Left colon (tissue), 2 donors: ENCODE data around the gene TTC27. TPM values are rescaled to one million over a fixed set of nuclear protein-coding genes. Genes with fewer than 3 reads are reported as not detected.

ENCODE experiments used
- ATAC-seq: fragments of 200-7000 bp; cut with Tn5 transposase; one replicate; pipeline ENCODE4 v1.9.1; 2020; ENCODE audit warnings: mild to moderate bottlenecking, moderate library complexity
- DNase-seq, 2 donors: peaks; one replicate each; pipeline ENCODE4 v3.0.0-alpha.2; 2020
- intact Hi-C, 2 donors: fragments of 100-400 bp; cut with DNase I in 1 of 2; cut with micrococcal nuclease in 1 of 2; formaldehyde crosslinking; loops; one replicate each; pipeline versions ENCODE4 v1.11.2 to v1.14.0; 2022; cut with DNase I, micrococcal nuclease
- total RNA-seq, 2 donors: library from RNA; stranded (reverse); fragmentation: NEBNext Ultra II Directional; extraction: Animal tissue kit (Norgen Biotek cat#: 25700); gene quantifications; one replicate each; pipeline ENCODE4 v1.2.1, GENCODE V29; 2021
- donor health status: DM: no; HTN: no; CAD: no.
- donor health status: DM: yes; HTN: yes; CAD: no.

TTC27 gene
- total RNA-seq, 2 donors from 2014 or later, result 8.9 to 10.7 TPM

DNA sequence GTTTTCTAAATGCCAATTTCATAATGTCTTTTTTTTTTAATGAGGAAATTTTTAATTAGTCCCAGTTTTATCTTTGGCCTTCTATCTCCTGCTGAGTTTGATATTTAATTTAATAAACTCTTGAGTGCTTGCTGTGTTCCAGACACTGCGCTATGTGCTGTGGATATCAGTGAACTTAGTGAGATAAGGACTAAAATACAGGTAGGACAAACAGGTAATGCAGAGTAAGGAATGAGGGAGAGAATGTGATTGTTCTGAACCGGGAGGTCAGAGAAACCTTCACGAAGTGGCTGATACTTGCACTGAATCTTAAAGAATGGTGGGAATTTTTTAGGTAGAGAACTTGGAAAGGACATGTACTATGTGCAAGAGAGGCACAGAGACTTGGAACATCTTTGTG lies 28.2 kb downstream of the TTC27 start:
- intact Hi-C loops, result no loop called here
- DNase-seq (no peak), ATAC-seq (no peak)

DNA sequence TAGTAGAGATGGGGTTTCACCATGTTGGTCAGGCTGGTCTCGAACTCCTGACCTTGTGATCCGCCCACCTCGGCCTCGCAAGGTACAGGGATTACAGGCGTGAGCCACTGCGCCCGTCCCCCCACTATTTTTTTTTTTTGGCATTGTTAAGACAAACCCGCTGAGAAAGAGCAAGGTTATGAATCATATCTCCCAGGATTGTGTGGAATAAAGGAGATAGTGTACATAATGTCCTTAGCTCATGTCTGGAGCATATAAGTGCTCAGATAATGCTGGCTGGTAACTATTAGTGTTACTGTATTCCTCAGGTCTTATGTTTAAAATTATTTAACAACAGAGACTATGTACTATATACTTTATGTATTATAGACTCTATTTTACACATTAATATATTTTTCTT lies 36.0 kb downstream of the TTC27 start:
- intact Hi-C loops, result no loop called here
- DNase-seq, result no peak
- ATAC-seq, result no peak

DNA sequence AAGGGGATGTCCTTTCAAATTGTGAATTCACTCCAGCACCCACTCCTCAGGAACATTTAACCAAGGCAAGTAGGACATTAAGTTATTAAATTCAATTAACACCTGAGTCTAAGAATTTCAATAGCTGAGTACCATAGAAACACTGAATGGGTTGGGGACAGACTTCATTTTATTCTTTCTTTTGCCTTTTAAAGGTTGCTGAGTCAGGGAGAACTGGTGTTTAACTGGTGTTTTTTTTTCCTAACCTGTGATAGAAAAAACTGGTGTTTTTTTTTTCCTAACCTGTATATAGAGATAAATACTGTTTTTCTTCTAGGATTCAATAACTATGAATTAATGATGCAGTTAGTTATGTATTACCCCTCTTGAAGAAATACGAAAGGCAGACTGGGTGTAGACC lies 38.9 kb downstream of the TTC27 start:
- DNase-seq (no peak), ATAC-seq (no peak)
- intact Hi-C loops, result no loop called here

DNA sequence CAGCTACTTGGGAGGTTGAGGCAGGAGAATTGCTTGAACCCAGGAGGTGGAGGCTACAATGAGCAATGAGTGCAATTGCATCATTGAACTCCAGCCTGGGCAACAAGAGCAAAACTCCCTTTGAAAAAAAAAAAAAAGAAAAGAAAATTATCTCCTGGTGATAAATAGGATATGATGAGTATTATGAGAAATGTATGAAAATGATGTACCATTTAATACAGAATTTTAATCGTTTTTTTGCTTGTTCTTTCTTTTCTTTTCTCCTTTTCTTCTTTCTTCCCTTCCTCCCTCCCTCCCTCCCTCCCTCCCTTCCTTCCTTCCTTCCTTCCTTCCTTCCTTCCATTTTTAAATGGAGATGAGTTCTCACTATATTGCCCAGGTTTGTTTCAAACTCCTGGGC lies 40.4 kb downstream of the TTC27 start:
- intact Hi-C loops, result no loop called here
- DNase-seq (no peak), ATAC-seq (no peak)

DNA sequence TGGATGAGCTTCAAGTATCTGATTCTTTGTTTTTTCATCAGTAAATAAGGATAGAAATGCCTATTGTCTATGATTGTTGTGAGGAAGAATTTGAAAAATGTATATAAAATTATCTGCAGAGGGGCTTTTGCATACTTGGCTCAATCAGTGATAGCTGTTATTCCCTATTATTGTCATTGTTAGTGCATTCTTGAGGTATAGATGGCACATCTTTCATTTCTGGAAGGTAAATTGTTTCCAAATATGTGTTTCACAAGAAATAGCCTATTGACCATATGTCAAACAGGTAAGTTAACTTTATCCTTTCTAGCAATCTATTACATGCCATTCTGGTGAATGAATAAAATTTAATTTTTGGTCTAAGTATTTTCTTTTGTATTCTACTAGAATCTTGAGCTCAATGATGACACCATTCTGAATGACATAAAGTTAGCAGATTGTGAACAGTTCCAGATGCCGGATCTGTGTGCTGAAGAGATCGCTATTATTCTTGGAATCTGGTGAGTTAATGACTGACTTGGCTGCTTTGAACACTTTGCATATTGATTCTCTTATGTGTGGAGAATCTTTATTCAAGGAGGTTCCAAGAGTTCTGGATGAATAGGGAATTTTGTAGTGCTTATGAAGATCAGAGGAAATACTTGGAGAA lies 44.2 kb downstream of the TTC27 start:
- DNase-seq (no peak), ATAC-seq (no peak)
- intact Hi-C loops, result no loop called here

DNA sequence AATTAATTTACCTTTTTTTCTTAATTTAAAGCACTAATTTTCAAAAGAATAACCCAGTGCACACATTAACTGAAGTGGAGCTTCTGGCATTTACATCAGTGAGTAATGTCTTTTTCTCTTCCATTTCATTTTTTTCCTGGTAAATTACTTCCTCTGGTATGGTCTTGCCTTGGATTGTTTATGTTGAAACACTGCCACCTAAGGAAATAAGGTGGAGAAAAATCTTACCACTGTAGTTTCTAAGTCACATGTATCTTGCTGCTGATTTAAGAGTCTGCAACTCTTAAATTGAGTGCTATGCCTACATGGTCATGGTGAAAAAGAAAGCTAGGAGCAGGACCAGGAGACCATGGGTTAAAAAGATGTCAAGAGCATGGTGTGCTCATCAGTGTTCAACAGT lies 51.0 kb downstream of the TTC27 start:
- intact Hi-C loops, result no loop called here
- ATAC-seq, result no peak

DNA sequence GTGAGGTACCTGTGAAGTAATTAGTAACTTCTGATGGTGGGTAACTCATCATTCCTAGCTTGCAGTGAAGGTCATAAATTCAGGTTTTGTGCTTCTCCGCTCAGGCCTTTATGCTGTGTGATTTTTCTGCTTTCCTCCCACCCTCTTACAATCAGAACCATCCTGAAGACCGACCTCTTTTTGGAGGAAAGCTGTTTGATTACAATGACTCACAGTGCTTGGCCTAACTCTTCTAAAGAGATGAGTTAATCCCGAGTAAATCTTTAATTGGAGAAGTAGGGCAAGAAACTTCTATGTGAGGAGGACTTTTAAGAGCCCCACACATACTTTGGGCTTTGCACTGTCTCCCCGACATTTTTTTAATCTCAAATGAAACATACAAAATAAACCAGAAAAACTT lies 53.1 kb downstream of the TTC27 start:
- no peak for ATAC-seq
- intact Hi-C loops, result no loop called here

More for the DNA sequence above, 51.0 kb downstream of the TTC27 start:
- DNase-seq, result no peak

DNA sequence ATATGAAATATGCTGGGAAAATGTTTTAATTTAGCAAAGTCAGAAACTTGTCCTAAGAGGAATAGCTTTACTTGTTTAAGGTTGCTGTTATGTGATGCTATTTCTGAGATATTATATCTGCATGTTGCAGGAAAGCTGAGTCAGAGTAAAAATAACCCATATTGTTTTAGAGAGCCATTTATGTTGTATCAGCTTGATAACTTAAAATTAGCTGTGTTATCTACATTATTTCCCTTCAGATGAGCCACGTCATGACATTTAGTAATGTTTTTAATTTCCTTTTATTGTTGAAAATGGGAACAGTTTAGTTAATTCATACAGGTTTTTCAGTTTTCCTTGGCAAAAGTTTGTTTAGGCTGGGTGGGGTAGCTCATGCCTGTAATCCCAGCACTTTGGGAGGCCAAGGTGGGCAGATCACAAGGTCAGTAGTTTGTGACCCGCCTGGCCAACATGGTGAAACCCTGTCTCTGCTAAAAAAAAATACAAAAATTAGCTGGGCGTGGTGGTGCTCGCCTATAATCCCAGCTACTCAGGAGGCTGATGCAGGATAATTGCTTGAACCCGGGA lies 55.8 kb downstream of the TTC27 start:
- ATAC-seq, result no peak
- intact Hi-C loops, result no loop called here
- DNase-seq, result no peak

More for the DNA sequence above, 53.1 kb downstream of the TTC27 start:
- no peak for DNase-seq

DNA sequence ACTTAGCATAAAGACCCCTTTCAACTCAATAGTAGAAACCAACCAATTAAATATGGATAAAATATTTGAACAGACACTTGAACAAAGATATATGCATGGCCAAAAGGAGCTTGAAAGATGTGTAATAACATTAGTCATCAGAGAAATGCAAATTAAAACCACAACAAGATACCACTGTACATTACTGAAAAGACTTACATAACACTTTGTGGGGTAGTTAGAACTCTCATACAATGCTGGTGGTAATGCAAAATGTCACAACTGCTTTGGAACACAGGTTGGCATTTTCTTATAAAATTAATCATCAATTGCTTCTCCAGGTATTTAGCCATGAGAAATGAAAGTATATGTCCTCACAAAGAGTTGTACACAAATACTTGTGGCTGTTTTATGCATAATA lies 60.7 kb downstream of the TTC27 start:
- intact Hi-C loops, result no loop called here
- ATAC-seq (no peak), DNase-seq (no peak)

DNA sequence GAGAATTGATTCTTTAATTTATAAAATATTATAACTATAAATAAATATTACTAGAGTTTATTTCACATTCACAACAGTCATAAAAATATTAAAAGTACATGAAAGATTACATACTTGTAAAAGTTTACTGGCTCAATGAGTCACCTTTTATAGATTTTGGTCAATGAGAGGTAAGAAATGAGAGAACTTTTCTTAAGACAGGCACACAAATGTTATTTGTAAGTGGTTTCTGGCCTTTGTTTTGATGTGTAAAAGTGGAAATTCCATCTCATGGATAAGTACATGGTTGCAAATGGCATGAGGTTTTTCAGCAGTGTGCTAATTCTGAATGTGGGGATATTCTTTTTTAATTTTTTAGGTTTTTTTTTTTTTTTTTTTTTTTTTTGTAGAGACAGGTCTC lies 63.8 kb downstream of the TTC27 start:
- ATAC-seq (no peak), DNase-seq (no peak)
- intact Hi-C loops, result no loop called here

DNA sequence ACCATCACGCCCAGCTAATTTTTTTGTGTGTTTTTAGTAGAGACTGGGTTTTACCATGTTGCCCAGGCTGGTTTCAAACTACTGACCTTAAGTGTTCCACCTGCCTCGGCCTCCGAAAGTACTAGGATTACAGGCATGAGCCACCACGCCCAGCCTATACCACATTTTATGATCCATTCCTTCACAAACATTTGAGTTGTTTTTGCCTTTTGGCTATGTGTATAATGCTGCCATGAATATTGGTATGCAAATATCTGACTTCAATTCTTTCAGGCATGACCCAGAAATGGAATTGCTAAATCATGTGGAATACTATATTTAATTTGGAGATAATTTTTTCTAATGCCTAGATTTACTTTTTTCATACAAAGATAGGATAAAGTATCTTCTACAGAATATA lies 68.6 kb downstream of the TTC27 start:
- intact Hi-C loops, result no loop called here
- no peak for ATAC-seq
- no peak for DNase-seq

DNA sequence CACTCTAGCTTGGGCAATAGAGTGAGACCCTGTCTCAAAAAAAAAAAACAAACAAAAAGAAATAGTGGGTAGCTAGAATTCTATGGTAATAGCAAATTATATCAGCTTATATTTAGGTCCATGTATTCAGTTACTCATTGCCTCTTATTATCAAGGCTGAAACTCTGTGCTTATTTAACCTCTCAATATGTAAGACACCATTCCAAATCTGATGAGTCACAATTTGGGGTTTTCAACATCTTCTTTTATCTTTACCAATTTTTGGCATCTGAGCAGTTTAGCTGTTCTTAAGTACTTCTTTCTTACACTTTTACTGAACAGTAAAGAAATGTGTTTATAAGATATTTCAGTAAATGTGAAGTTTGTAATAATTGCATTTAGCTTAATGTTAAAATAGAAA lies 69.3 kb downstream of the TTC27 start:
- no peak for ATAC-seq
- DNase-seq, result no peak
- intact Hi-C loops, result no loop called here

DNA sequence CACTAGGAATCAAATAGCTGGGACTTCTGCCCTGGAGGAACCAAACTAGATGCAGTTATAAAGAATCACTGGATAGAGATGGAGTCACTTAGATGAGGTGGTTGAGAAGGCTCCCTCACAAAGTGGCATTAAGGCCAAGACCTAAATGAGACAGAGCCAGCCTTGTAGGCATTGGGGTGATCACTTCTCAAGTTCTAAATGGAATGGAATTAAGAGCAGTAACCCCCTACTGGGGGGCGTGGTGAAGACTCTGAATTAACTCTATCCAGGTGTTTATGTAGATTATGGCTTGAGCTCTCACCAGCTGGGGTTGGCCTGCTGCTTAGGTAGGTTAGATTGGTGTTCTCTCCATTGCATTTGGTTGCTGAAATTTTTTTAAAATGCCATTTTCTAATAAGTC lies 71.3 kb downstream of the TTC27 start:
- intact Hi-C loops, result no loop called here
- DNase-seq, result no peak
- ATAC-seq, result no peak

DNA sequence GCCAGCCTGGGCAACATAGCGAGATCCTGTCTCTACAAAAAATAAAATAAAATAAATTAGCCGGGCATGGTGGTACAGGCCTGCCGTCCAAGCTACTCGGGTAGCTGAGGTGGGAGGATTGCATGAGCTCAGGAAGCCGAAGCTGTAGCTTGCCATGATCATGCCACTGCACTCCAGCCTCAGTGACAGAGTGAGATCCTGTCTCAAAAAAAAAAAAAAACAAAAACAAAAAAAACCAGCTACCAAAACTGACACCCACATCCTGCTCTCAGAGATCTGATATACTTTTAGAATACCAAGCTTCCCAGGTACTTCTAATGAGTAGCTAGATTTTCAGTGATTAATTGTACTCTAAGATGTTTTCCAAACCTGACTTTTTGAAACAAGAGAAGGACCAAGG lies 74.0 kb downstream of the TTC27 start:
- intact Hi-C loops, result no loop called here
- no peak for DNase-seq
- no peak for ATAC-seq

DNA sequence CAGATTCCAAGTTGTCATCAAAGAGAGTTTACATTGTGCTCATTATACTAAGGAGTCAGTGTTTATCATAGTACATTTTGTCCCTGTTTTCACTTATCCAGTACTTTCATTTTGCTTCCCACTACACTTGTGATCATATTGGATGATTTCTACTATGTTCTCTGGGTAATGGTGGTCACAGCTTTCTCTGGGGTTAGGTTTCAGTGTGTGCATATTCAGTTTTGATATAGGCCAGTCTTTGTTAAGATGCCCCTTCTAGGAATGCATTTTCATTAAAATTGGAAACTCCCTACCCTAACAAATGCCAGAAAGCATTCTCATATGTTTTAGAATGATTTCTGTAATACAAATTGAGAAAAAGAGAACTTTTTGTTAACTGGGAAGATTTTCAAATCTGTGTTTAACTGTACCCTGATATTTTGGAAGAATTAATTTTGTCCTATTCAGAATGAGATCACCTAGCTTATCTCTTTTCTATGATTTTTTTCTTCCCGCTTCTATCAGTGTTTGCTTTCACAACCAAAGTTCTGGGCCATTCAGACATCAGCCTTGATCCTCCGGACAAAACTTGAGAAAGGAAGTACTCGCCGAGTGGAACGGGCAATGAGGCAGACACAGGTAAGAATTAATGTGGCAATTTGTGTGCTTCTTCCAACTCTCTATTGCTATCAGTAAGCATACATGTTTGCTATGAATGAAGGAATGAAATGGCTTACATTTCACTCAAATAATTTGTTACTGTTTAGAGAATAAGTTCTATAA lies 74.6 kb downstream of the TTC27 start:
- ATAC-seq, result no peak
- intact Hi-C loops, result no loop called here
- DNase-seq, result no peak

DNA sequence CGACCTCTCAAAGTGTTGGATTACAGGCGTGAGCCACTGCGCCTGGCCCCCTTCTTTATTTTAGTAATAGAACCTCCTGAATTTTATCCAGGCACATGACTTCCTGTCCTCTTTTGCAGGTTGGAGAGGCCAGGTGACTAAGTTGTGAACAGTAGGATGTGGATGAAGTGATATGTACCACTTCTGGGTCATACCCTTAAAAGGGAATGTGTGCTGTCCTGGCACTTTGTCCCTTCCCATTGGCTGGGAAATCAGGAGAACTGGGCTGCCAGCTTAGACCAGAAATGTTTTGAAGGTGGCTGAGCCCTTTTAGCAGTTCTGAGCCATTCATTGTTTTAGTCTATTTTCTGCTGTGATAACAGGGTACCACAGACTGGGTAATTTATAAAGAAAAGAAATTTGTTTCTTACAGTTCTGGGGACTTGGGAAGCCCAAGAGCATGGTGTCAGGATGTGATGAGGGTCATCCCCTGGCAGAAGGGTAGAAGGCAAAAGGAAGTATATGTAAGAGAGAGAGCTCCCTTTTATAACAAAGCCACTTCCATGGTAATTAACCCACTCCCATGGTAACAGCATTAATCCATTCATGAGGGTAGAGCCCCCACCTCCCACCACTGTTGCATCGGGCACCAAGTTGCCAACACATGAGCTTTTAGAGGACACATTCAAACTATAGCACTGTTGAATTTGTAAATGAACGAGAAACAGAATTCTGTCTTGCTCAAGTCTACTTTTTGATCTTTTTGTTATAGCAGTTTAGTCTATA lies 79.1 kb downstream of the TTC27 start:
- intact Hi-C loops, result no loop called here
- ATAC-seq (no peak), DNase-seq (no peak)

DNA sequence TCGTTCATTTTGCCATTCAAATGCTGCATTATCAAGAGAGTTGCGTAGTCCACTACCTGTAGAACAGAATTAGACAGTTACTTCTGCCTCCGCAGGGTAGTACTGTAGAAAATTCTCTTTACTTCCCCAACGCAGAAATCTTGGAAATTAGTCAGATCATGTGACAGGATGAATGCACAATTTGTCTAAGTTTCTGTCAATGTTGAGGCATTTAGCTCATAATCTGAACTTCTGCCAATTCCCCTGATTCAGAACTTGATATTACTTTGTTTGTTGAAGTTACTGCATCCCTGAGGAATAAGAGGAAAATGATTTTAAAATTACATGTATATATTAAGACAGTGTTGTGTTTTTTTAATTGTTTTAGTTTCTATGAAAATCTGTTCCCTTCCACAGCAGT lies 83.4 kb downstream of the TTC27 start:
- DNase-seq (no peak), ATAC-seq (no peak)
- intact Hi-C loops, result no loop called here

DNA sequence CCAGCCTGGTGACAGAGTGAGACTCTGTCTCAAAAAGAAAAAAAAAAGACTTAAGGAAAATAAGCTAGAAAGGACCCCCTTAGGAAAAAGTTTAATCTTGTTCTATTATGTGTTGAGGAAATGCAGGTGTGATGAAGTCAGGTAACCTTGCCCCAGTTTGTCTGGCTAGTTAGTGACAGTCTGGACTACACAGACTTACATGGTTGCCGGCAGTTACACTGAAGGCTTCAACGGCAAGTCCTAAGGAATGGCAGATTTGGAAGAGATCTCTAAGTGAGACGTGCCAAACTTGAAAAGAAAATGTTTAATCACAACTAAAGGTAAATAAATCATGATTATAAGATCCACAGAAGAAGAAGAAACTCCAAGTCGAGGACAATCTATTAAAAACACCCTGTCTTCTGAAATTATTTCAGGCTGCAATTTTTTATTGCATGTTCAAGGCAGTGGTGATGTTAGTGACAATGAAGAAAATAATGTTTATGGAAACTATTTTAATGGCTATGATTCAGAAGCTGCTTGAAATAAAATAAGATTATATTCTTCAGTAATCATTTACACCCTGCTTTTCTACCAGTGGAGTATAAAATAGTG lies 84.2 kb downstream of the TTC27 start:
- ATAC-seq, result no peak
- intact Hi-C loops, result no loop called here
- DNase-seq, result no peak

DNA sequence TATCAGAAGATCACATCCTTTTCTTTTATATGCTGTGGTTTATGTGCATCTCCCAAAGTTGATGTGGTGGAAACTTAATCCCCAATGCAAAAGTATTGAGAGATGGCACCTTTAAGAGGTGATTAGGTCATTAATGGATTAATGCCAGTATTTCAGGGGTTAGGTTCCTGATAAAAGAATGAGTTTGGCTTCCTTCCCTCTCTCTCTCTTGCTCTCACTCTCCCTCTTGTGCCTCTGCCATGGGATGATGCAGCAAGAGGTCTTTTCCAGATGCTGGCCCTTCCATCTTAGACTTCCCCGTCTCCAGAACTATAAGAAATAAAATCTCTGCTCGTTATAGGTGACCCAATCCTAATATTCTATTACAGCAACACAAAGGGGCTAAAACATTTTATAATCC lies 85.0 kb downstream of the TTC27 start:
- ATAC-seq, result no peak
- DNase-seq, result no peak
- intact Hi-C loops, result no loop called here

DNA sequence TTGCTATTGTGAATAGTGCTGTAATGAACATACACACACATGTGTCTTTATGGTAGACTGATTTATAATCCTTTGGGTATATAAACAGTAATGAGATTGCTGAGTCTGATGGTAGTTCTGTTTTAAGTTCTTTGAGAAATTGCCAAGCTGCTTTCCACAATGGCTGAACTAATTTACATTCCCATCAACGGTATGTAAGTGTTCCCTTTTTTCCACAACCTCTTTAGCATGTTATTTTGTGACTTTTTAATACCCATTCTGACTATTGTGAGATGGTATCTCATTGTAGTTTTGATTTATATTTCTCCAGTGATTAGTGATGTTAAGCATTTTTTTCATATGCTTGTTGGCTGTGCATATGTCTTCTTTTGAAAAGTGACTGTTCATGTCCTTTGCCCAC lies 86.7 kb downstream of the TTC27 start:
- no peak for DNase-seq
- no peak for ATAC-seq
- intact Hi-C loops, result no loop called here
